GM20000 (cell line): ENCODE data around the gene ANXA6.

ENCODE experiments used
- DNase-seq: peaks from one replicate; pipeline ENCODE4 v3.0.0; 2012; ENCODE audit warnings: low spot score
- CTCF ChIP-seq: IDR thresholded peaks from 2 replicates; pipeline ENCODE4 v1.5.1; 2012; ENCODE audit warnings: mild to moderate bottlenecking, control low read depth; ENCODE audit errors: extremely low read depth, missing control alignments

Gene ANXA6

GRCh38 chr5:151053796-151054462 lies 103.7 kb downstream of the ANXA6 start:
- no peak for DNase-seq
- no peak for TF ChIP-seq CTCF

GRCh38 chr5:151052836-151053235 lies 104.7 kb downstream of the ANXA6 start:
- DNase-seq, result no peak
- no peak for TF ChIP-seq CTCF

GRCh38 chr5:151051931-151052608 lies 105.5 kb downstream of the ANXA6 start:
- no peak for DNase-seq
- TF ChIP-seq CTCF, result no peak

- peak; percentile 82 for DNase-seq
Observed at GRCh38 chr5:151051066-151051930, 106.3 kb downstream of the ANXA6 start.

More at GRCh38 chr5:151051066-151051930, 106.3 kb downstream of the ANXA6 start:
- TF ChIP-seq CTCF, result peak; percentile 79
